ENCODE measurements around the gene TAF5.
A peak's percentile ranks its signal among the peaks of the same experiment; 100 is the strongest.
"Not testable (repeated sequence)": the region's sequence is repeated elsewhere in the genome, so short reads cannot be mapped to it uniquely, and the experiment has no call there.

TAF5 gene

GRCh38 chr10:103367782-103368518, at the start of gene TAF5:
TAF5 (plus strand) TSS chr10:103367976; CDS start chr10:103367990, 14 bp downstream.
- DNase-seq (ENCODE audit: low spot score): peak; percentile 95

GRCh38 chr10:103327906-103328305, 39.9 kb upstream of the TAF5 start:
- DNase-seq (ENCODE audit: low spot score): no peak

GRCh38 chr10:103333934-103334520, 33.7 kb upstream of the TAF5 start:
- DNase-seq (ENCODE audit: low spot score): peak; percentile 45

GRCh38 chr10:103334567-103334966, 33.2 kb upstream of the TAF5 start:
- no peak for DNase-seq (ENCODE audit: low spot score)

GRCh38 chr10:103336370-103336769, 31.4 kb upstream of the TAF5 start:
- no peak for DNase-seq (ENCODE audit: low spot score)

GRCh38 chr10:103350175-103350516, 17.6 kb upstream of the TAF5 start:
- DNase-seq (ENCODE audit: low spot score): no peak

- DNase-seq (ENCODE audit: low spot score): peak; percentile 98
Measured at GRCh38 chr10:103350517-103351260, 17.1 kb upstream of the TAF5 start, which contains the start of gene PCGF6. PCGF6 (minus strand) TSS chr10:103351140; CDS start chr10:103351066, 74 bp downstream.

GRCh38 chr10:103353281-103353680, 14.5 kb upstream of the TAF5 start:
- no peak for DNase-seq (ENCODE audit: low spot score)

GRCh38 chr10:103354567-103354966, 13.2 kb upstream of the TAF5 start:
- DNase-seq (ENCODE audit: low spot score): not testable (repeated sequence)

GRCh38 chr10:103355906-103356599, 11.7 kb upstream of the TAF5 start:
- DNase-seq (ENCODE audit: low spot score): no peak

- DNase-seq (ENCODE audit: low spot score): not testable (repeated sequence)
Measured at GRCh38 chr10:103359493-103359892, 8.3 kb upstream of the TAF5 start.

- DNase-seq (ENCODE audit: low spot score): not testable (repeated sequence)
Measured at GRCh38 chr10:103360791-103361190, 7.0 kb upstream of the TAF5 start.

GRCh38 chr10:103367379-103367781, 396 bp upstream of the TAF5 start:
- DNase-seq (ENCODE audit: low spot score): no peak

- DNase-seq (ENCODE audit: low spot score): no peak
Measured at GRCh38 chr10:103373544-103373943, 5.8 kb downstream of the TAF5 start.

- DNase-seq (ENCODE audit: low spot score): no peak
Measured at GRCh38 chr10:103374263-103374662, 6.5 kb downstream of the TAF5 start.

GRCh38 chr10:103382769-103383168, 15.0 kb downstream of the TAF5 start:
- DNase-seq (ENCODE audit: low spot score): no peak

GRCh38 chr10:103394180-103394579, 26.4 kb downstream of the TAF5 start:
- DNase-seq (ENCODE audit: low spot score): no peak

- DNase-seq (ENCODE audit: low spot score): no peak
Measured at GRCh38 chr10:103395754-103396066, 27.9 kb downstream of the TAF5 start.

GRCh38 chr10:103396067-103396788, 28.5 kb downstream of the TAF5 start, which contains the start of the genes ATP5MK and PDCD11:
ATP5MK (minus strand) TSS chr10:103396475; CDS start chr10:103392457, 4,018 bp downstream.
PDCD11 (plus strand) TSS chr10:103396626; CDS start chr10:103398427, 1,801 bp downstream.
- peak; percentile 98 for DNase-seq (ENCODE audit: low spot score)

GRCh38 chr10:103396789-103397087, 29.0 kb downstream of the TAF5 start:
- DNase-seq (ENCODE audit: low spot score): no peak

- no peak for DNase-seq (ENCODE audit: low spot score)
Measured at GRCh38 chr10:103397191-103397825, 29.5 kb downstream of the TAF5 start.

Measured in GM03348 (cell line).